IPS-11a (cell line): ENCODE measurements around the gene ZMYND11.

Source experiments
- H3K4me3 ChIP-seq: one replicate; pipeline ENCODE4 v1.5.1; 2013; ENCODE audit warnings: low read depth, low read length, control low read depth

ZMYND11 gene

GRCh38 chr10:190216-190615 lies 55.0 kb downstream of the ZMYND11 start:
- no peak overlapping the region for H3K4me3 ChIP-seq

DNA sequence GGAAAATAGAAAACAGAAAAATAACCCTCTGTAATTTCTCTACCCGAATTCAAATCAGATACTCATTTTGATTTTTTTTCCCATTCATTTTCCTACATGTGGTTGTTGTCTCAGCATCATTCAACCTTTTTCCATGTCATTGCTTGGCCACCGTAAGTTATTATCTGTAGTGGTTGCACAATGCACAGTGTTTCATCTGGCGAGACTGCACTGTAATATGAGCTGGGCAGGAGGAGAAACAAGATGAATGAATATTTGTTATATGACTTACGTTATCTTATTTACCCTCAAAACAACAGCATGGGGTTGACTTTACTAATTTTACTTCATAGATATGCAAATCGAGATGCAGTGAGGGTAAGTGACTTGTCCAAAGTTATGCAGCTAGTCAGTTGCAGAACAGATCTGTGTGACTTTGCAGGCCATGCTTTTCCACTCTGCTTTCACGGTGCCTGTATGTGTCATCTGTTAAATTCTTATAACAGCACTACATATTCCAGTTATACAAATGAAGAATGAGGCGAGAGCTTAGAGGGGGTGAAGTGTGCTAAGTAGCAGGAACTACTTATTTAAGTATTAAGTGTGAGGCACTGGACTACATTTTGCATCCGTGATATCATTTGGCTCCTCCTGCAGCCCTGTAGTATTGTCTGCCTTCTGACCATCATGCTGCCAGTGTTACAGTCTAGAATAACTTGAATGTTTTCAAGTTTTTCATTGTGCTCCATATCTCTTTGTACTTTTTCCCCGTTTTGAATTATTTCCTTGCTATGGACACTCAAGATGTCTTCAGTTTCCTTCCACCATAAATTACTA lies 56.7 kb downstream of the ZMYND11 start:
- H3K4me3 ChIP-seq, result no peak overlapping the region

DNA sequence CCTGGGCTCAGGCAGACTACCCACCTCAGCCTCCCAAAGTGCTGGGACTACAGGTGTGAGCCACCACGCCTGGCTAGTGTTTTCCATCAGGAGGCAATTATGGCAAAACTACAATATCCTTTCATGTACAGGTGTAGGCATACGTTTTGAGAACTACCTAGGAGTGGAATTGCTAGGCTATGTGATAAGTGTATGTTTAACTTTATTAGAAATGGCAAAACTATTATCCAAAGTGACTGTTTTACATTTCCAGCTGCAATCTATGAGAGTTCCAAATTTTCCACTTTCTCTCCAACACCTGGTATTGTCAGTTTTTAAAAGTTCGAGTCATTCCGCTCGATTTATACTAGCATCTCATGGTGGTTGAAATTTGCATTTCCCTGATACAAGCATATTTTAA lies 59.0 kb downstream of the ZMYND11 start:
- no peak overlapping the region for H3K4me3 ChIP-seq

- no peak overlapping the region for H3K4me3 ChIP-seq
Observed at GRCh38 chr10:200405-200804, 65.2 kb downstream of the ZMYND11 start.

DNA sequence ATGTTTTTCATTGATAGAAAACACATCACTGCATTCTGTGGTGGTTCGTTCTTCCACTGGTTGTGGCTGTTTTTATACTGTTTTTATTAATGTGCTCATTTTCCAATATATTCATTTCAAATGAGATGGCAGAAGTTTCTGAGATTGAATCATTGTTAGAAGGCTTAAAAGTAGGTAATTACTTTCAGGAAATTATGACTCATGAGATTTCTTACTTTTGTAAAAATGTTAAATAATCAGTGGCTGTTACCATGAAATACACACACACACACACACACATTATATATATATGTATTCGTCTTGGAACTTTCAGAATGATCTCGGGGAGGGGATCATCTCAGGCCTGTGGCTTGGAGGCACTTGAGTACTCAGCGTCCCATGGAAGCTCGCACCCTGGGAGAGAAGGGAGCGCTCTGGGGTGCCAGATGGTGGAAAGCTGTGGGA lies 66.1 kb downstream of the ZMYND11 start:
- H3K4me3 ChIP-seq, result no peak overlapping the region

DNA sequence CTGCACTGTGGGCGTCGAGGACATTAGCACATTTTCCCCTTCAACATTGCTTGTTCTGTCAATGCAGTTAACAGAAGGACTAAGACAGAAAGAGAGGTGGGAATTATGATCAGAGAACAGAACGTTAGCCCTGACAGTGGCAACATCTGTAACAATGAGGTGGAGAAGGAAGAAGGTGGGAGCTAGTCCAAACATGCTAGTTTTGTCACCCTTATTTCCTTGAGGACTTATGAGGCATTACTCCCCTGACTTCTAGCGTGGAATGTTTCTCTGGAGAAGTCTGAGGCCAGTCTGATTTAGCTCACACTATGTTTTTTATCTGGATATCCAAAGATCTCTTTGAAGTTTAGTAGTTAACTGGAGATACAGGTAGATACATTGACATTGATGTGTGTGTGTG lies 73.4 kb downstream of the ZMYND11 start:
- no peak overlapping the region for H3K4me3 ChIP-seq

DNA sequence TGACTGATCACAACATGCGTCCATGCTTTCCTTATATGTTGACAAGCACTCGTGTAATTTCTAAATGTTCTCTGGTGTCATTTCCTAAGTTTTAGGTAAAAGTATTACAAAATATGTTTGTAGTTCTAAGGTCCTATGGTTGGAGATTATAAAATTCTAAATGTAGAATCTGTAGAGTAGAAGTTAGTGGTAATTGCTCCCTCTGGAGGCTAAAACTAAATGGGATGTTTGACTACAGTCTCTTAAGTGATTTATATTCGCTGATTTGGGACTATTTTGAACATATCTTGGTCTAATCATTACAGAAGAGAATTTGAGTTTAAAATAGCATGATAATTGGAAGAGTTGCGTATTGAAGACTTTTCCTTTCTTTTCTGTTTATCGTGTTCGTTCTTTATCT lies 74.1 kb downstream of the ZMYND11 start:
- no peak overlapping the region for H3K4me3 ChIP-seq

DNA sequence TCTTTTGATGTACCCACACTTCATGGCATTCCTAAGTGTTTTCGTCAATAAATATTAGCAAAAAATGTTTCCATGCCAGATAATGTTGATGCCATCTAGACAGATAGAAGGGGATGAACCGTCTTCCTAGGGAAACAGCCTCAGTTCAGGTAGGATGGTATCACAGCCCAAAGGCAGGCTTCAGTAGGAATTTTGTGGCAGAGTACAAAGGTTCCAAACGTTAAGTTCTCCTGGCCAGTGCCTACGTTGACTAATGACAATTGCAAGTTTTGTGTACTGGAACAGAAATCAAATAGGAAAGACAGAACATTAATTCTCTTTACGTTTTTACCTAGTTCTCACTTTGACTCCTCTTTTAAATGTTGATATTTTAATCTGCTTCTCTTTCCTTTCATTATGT lies 75.0 kb downstream of the ZMYND11 start:
- H3K4me3 ChIP-seq, result no peak overlapping the region

DNA sequence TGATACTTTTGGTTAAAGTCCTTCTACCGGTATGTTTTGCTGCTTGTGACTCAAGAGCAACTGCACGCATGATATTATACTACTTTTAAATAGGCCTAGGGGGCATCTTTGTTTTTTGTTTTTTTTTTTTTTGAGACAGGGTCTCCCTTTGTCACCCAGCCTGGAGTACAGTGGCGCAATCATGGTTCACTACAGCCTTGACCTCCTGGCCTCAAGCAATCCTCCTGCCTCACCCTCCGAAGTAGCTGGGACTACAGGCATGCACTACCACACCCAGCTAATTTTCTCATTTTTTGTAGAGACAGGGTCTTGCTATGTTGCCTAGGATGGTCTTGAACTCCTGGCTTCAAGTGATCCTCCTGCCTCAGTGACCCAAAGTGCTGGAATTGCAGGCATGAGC lies 80.2 kb downstream of the ZMYND11 start:
- no peak overlapping the region for H3K4me3 ChIP-seq

- H3K4me3 ChIP-seq, result no peak overlapping the region
Observed at GRCh38 chr10:218798-219197, 83.5 kb downstream of the ZMYND11 start.

- H3K4me3 ChIP-seq, result no peak overlapping the region
Observed at GRCh38 chr10:219731-220472, 84.6 kb downstream of the ZMYND11 start.

- H3K4me3 ChIP-seq, result no peak overlapping the region
Observed at GRCh38 chr10:224571-224970, 89.3 kb downstream of the ZMYND11 start.

DNA sequence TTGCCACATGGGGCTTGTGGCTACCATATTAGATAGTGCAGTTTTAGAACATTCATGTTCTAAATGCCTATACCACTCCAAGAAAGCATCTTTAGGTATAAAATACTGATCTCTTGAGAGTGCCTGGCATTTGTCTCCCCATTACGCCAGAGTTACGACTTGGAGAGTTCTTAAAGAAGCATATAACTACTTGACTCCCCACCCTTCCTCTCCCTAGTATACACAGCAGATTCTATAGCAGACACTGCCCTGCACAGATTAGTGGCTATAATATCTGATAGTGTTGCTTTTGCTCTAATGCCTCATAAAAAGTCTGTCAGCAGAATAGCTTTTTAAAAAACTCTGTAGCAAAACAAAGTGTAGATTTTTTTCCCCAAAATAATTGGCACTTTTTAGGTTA lies 90.8 kb downstream of the ZMYND11 start:
- H3K4me3 ChIP-seq, result no peak overlapping the region

- H3K4me3 ChIP-seq, result no peak overlapping the region
Observed at GRCh38 chr10:227014-227413, 91.8 kb downstream of the ZMYND11 start.

DNA sequence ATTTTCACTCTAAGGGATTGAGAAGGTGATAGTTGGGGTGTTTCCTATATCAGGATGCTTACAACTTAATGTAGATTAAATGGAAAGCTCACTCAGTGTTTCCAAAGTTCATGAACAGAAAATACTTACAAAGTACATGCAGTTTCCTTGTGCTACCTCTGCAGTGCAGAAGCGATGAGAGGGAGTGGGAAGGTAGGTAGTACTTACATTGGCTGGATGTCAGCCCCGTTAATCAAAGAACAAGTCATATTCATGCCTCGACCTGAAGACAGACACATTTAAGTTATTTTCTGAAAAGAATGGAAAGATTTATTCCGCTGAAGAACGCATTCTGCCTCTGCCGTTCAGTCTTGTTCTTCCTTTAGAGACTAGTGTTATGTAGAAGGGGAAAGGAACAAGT lies 93.1 kb downstream of the ZMYND11 start:
- no peak overlapping the region for H3K4me3 ChIP-seq

- H3K4me3 ChIP-seq, result no peak overlapping the region
Observed at GRCh38 chr10:230758-231157, 95.5 kb downstream of the ZMYND11 start.

DNA sequence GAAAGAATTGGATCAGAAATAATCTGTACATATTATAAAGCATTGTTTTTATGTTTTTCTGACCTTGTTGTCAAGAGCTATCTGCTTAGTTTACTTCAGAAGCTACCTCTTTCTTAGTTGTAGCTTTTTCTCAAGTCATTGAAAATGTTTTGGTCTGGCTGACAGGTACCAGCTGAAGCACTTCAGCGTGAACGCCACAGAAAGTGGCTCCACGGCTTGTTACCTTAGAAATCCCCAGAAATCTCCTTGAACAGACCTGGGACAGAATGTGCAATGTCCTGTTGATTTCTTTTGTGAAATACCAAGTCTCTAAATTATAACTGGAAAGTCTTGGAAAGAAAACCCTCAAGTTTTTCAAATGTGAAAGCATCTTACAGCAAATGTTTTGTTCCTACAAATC lies 96.8 kb downstream of the ZMYND11 start:
- H3K4me3 ChIP-seq, result no peak overlapping the region

DNA sequence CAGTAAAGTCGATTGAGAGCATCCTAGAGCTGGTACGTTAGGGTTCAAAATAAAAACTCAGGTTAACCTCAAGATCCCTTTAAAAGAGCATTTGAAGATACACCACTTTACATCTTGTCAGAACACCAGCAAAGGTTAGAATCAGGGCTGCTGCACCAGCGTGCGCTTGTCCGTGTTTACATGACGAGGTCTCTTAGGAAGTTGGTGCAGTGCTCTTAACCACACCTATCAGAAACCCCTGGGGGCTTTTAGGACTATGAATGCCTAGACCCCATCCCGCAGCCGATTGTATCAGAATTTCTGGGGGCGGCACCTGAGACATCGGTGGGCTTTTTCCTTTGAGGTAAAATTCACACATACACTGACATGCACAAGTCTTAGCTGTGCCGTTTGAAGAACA lies 97.6 kb downstream of the ZMYND11 start:
- no peak overlapping the region for H3K4me3 ChIP-seq

- H3K4me3 ChIP-seq, result no peak overlapping the region
Observed at GRCh38 chr10:234708-235406, 99.6 kb downstream of the ZMYND11 start.

DNA sequence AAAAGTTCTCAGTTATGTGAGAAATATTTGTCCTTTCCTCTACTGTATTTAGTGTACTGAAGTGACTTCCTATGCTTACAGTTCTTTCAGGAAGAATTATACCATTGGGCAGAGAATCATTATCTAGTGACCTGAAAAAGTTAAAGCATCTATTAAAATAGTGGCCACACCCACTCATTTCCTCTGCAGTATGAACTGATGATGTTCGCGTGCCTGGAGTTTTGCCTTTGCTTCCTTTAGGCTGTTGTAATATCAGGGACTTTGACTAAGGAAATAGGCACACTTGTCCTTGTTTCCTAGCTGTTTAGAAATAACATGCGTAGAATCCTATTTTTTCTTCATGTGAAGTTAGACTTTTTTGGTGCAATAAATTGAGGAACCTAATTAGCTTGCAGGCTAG lies 100.7 kb downstream of the ZMYND11 start:
- no peak overlapping the region for H3K4me3 ChIP-seq

GRCh38 chr10:239109-239508 lies 103.9 kb downstream of the ZMYND11 start:
- no peak overlapping the region for H3K4me3 ChIP-seq

DNA sequence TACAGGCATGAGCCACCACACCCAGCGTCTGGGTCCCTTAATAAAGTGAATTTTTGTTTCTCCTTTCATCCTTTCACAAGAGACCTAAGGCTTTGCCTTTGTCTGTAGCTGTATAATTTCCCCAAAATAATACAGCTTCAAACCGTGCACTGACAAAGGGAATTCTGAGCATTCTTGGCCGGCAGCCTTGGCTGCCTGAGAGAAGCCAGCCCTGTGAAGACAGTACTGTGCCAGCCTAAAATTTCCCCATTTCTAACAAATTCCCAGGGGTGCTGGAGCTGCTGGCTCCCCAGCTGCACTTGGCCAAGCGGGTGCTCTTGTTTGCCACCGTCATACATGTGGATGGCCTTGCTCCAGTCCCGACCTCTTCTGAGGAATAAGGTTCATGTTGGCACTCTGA lies 106.2 kb downstream of the ZMYND11 start:
- H3K4me3 ChIP-seq, result no peak overlapping the region
